Measurements from ENCODE around the gene TKTL1. TPM values are rescaled to one million over a fixed set of nuclear protein-coding genes. Genes with fewer than 3 reads are reported as not detected.

TKTL1 gene
- total RNA-seq, 1 experiment from 2014 or later = not detected

- DNase-seq (ENCODE audit: low read depth) = no peak
Measured at GRCh38 chrX:154359362-154360154, 64.0 kb downstream of the TKTL1 start.

- no peak for DNase-seq (ENCODE audit: low read depth)
Measured at GRCh38 chrX:154360155-154360713, 64.6 kb downstream of the TKTL1 start.

- no peak for DNase-seq (ENCODE audit: low read depth)
Measured at GRCh38 chrX:154362085-154362742, 66.6 kb downstream of the TKTL1 start.

GRCh38 chrX:154363706-154364439 is 68.3 kb downstream of the TKTL1 start:
- no peak for DNase-seq (ENCODE audit: low read depth)

- no peak for DNase-seq (ENCODE audit: low read depth)
Measured at GRCh38 chrX:154365052-154365600, 69.5 kb downstream of the TKTL1 start.

- no peak for DNase-seq (ENCODE audit: low read depth)
Measured at GRCh38 chrX:154365997-154366665, 70.5 kb downstream of the TKTL1 start.

GRCh38 chrX:154366666-154367055 is 71.1 kb downstream of the TKTL1 start:
- no peak for DNase-seq (ENCODE audit: low read depth)

GRCh38 chrX:154367474-154368308 is 72.1 kb downstream of the TKTL1 start:
- no peak for DNase-seq (ENCODE audit: low read depth)

- peak; percentile 97 for DNase-seq (ENCODE audit: low read depth)
Measured at GRCh38 chrX:154368630-154369448, 73.2 kb downstream of the TKTL1 start.

GRCh38 chrX:154369449-154370299 is 74.1 kb downstream of the TKTL1 start:
- DNase-seq (ENCODE audit: low read depth) = peak; percentile 95

- DNase-seq (ENCODE audit: low read depth) = no peak
Measured at GRCh38 chrX:154370300-154371016, 74.9 kb downstream of the TKTL1 start.

- DNase-seq (ENCODE audit: low read depth) = peak; percentile 88
Measured at GRCh38 chrX:154371017-154371788, 75.6 kb downstream of the TKTL1 start.

GRCh38 chrX:154371789-154372300 is 76.2 kb downstream of the TKTL1 start:
- DNase-seq (ENCODE audit: low read depth) = no peak

GRCh38 chrX:154372612-154373022 is 77.0 kb downstream of the TKTL1 start:
- no peak for DNase-seq (ENCODE audit: low read depth)

GRCh38 chrX:154373340-154374306 is 78.0 kb downstream of the TKTL1 start:
- DNase-seq (ENCODE audit: low read depth) = peak; percentile 87

Measured in HT1080 (cell line).